HEK293 (cell line): Measurements from ENCODE around the gene CCNT2.

ENCODE experiments used
- KLF1 ChIP-seq: fragments of 450-650 bp; formaldehyde crosslinking; IDR thresholded peaks from 2 replicates; pipeline ENCODE4 v1.5.1; 2016; ENCODE audit warnings: missing biosample characterization, missing genetic modification characterization
- SP7 ChIP-seq: fragments of 450-650 bp; formaldehyde crosslinking; IDR thresholded peaks from 2 replicates; pipeline ENCODE4 v1.5.1; 2016; ENCODE audit warnings: missing biosample characterization, missing genetic modification characterization
- ZBTB48 ChIP-seq: fragments of 450-650 bp; formaldehyde crosslinking; IDR thresholded peaks from 2 replicates; pipeline ENCODE4 v1.5.1; 2016; ENCODE audit warnings: missing biosample characterization, missing genetic modification characterization
- ZBTB7A ChIP-seq: fragments of 450-650 bp; formaldehyde crosslinking; IDR thresholded peaks from 2 replicates; pipeline ENCODE4 v1.5.1; 2016; ENCODE audit warnings: low read depth, missing biosample characterization, missing genetic modification characterization
- ZNF10 ChIP-seq: fragments of 450-650 bp; formaldehyde crosslinking; IDR thresholded peaks from 2 replicates; pipeline ENCODE4 v1.5.1; 2017; ENCODE audit warnings: missing biosample characterization, missing genetic modification characterization
- ZNF157 ChIP-seq: fragments of 450-650 bp; formaldehyde crosslinking; IDR thresholded peaks from 2 replicates; pipeline ENCODE4 v1.5.1; 2016; ENCODE audit warnings: missing biosample characterization, missing genetic modification characterization
- ZNF335 ChIP-seq: fragments of 450-650 bp; formaldehyde crosslinking; conservative IDR thresholded peaks from 2 replicates; pipeline ENCODE4 v1.5.1; 2016; ENCODE audit warnings: missing biosample characterization, missing genetic modification characterization
- ZNF48 ChIP-seq: fragments of 450-650 bp; formaldehyde crosslinking; IDR thresholded peaks from 2 replicates; pipeline ENCODE4 v1.5.1; 2016; ENCODE audit warnings: missing biosample characterization, missing genetic modification characterization
- ZNF501 ChIP-seq: fragments of 450-650 bp; formaldehyde crosslinking; IDR thresholded peaks from 2 replicates; pipeline ENCODE4 v1.5.1; 2016; ENCODE audit warnings: missing biosample characterization, missing genetic modification characterization
- ZNF514 ChIP-seq: fragments of 450-650 bp; formaldehyde crosslinking; IDR thresholded peaks from 2 replicates; pipeline ENCODE4 v1.5.1; 2016; ENCODE audit warnings: missing biosample characterization, missing genetic modification characterization
- ZNF544 ChIP-seq: fragments of 450-650 bp; formaldehyde crosslinking; IDR thresholded peaks from 2 replicates; pipeline ENCODE4 v1.5.0; 2017; ENCODE audit warnings: missing biosample characterization, missing genetic modification characterization
- ZNF560 ChIP-seq: fragments of 450-650 bp; formaldehyde crosslinking; IDR thresholded peaks from 2 replicates; pipeline ENCODE4 v1.5.1; 2017; ENCODE audit warnings: missing biosample characterization, missing genetic modification characterization, borderline replicate concordance
- ZNF571 ChIP-seq: fragments of 450-650 bp; formaldehyde crosslinking; IDR thresholded peaks from 2 replicates; pipeline ENCODE4 v1.5.0; 2017; ENCODE audit warnings: missing biosample characterization, missing genetic modification characterization
- ZNF585B ChIP-seq: fragments of 450-650 bp; formaldehyde crosslinking; IDR thresholded peaks from 2 replicates; pipeline ENCODE4 v1.5.1; 2016; ENCODE audit warnings: missing biosample characterization, missing genetic modification characterization
- ZNF629 ChIP-seq: fragments of 450-650 bp; formaldehyde crosslinking; IDR thresholded peaks from 2 replicates; pipeline ENCODE4 v1.5.1; 2017; ENCODE audit warnings: missing biosample characterization, missing genetic modification characterization
- ZNF660 ChIP-seq: fragments of 450-650 bp; IDR thresholded peaks from 2 replicates; pipeline ENCODE4 v1.5.1; 2018; ENCODE audit warnings: missing biosample characterization, mild to moderate bottlenecking, missing genetic modification characterization
- ZNF670 ChIP-seq: fragments of 450-650 bp; formaldehyde crosslinking; IDR thresholded peaks from 2 replicates; pipeline ENCODE4 v1.5.1; 2016; ENCODE audit warnings: missing biosample characterization, missing genetic modification characterization, low read depth
- TF ChIP-seq, protein P1 (sequence below): fragments of 450-650 bp; formaldehyde crosslinking; IDR thresholded peaks from 2 replicates; pipeline ENCODE4 v1.5.1; 2016; ENCODE audit warnings: missing biosample characterization, missing genetic modification characterization
- TF ChIP-seq, protein P2 (sequence below): fragments of 450-650 bp; formaldehyde crosslinking; IDR thresholded peaks from 2 replicates; pipeline ENCODE4 v1.5.1; 2016; ENCODE audit warnings: missing biosample characterization, missing genetic modification characterization
- TF ChIP-seq, protein P3 (sequence below): fragments of 450-650 bp; formaldehyde crosslinking; IDR thresholded peaks from 2 replicates; pipeline ENCODE4 v1.5.1; 2017; ENCODE audit warnings: missing biosample characterization, missing genetic modification characterization
- TF ChIP-seq, protein P4 (sequence below): fragments of 450-650 bp; formaldehyde crosslinking; IDR thresholded peaks from 2 replicates; pipeline ENCODE4 v1.5.1; 2016; ENCODE audit warnings: missing biosample characterization, missing genetic modification characterization
- TF ChIP-seq, protein P5 (sequence below): fragments of 450-650 bp; IDR thresholded peaks from 2 replicates; pipeline ENCODE4 v1.5.1; 2018; ENCODE audit warnings: missing biosample characterization, mild to moderate bottlenecking, missing genetic modification characterization
- TF ChIP-seq, protein P6 (sequence below): fragments of 450-650 bp; formaldehyde crosslinking; IDR thresholded peaks from 2 replicates; pipeline ENCODE4 v1.5.1; 2016; ENCODE audit warnings: missing biosample characterization, missing genetic modification characterization

CCNT2 gene

DNA sequence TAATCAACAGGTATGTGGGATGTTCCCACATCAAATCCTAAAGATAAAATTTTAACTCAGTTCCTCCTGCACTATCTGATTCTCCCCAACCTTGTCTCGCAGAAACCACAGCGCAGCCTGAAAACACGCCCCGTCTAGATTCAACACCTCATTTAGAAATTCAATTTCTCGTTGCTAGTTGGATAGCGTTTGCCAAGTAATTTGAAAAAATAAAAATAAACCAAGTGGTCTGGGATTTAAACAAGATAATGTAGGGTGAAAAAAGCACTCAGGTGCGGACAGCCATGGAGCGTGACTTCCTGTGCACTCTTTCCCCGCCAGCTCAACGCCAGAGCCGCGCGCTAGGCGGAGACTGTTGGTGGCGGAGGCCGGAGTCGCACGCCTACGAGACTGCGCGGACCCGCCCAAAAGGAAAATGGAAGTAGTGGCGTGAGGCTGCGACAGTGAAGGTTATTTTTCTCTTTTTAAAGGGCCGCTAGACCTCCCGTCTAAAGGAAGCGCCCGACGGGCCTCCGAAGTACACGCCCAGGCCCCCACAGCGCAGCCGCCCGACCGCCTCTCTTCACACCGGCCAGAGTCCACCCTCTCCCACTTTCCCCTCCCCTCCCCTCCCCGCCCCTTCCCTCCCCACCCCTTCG lies 615 bp upstream of the CCNT2 start (continued):
- TF ChIP-seq ZNF670 (tag by site-specific recombination) (no peak), ZNF10 (tag by site-specific recombination) (no peak), ZNF157 (tag by site-specific recombination) (no peak), ZNF544 (tag by site-specific recombination) (no peak), ZNF501 (tag by site-specific recombination) (peak; percentile 77; the same call in 1 of the 2 replicates), ZNF571 (tag by site-specific recombination) (no peak), ZNF335 (peak; percentile 81), ZNF585B (tag by site-specific recombination) (no peak), ZNF629 (tag by site-specific recombination) (no peak), ZBTB48 (tag by site-specific recombination) (no peak), SP7 (tag by site-specific recombination) (peak; percentile 28; the same call in 1 of the 2 replicates), KLF1 (tag by site-specific recombination) (no peak; the same call in 1 of the 2 replicates), ZNF514 (tag by site-specific recombination) (no peak), ZBTB7A (tag by site-specific recombination) (no peak), ZNF560 (no peak), ZNF48 (tag by site-specific recombination) (no peak), ZNF660 (tag by site-specific recombination) (peak; percentile 38; the same call in 1 of the 2 replicates)
- TF ChIP-seq, protein P1, sequence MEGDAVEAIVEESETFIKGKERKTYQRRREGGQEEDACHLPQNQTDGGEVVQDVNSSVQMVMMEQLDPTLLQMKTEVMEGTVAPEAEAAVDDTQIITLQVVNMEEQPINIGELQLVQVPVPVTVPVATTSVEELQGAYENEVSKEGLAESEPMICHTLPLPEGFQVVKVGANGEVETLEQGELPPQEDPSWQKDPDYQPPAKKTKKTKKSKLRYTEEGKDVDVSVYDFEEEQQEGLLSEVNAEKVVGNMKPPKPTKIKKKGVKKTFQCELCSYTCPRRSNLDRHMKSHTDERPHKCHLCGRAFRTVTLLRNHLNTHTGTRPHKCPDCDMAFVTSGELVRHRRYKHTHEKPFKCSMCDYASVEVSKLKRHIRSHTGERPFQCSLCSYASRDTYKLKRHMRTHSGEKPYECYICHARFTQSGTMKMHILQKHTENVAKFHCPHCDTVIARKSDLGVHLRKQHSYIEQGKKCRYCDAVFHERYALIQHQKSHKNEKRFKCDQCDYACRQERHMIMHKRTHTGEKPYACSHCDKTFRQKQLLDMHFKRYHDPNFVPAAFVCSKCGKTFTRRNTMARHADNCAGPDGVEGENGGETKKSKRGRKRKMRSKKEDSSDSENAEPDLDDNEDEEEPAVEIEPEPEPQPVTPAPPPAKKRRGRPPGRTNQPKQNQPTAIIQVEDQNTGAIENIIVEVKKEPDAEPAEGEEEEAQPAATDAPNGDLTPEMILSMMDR (tag by site-specific recombination), result peak; percentile 53
- TF ChIP-seq, protein P2, sequence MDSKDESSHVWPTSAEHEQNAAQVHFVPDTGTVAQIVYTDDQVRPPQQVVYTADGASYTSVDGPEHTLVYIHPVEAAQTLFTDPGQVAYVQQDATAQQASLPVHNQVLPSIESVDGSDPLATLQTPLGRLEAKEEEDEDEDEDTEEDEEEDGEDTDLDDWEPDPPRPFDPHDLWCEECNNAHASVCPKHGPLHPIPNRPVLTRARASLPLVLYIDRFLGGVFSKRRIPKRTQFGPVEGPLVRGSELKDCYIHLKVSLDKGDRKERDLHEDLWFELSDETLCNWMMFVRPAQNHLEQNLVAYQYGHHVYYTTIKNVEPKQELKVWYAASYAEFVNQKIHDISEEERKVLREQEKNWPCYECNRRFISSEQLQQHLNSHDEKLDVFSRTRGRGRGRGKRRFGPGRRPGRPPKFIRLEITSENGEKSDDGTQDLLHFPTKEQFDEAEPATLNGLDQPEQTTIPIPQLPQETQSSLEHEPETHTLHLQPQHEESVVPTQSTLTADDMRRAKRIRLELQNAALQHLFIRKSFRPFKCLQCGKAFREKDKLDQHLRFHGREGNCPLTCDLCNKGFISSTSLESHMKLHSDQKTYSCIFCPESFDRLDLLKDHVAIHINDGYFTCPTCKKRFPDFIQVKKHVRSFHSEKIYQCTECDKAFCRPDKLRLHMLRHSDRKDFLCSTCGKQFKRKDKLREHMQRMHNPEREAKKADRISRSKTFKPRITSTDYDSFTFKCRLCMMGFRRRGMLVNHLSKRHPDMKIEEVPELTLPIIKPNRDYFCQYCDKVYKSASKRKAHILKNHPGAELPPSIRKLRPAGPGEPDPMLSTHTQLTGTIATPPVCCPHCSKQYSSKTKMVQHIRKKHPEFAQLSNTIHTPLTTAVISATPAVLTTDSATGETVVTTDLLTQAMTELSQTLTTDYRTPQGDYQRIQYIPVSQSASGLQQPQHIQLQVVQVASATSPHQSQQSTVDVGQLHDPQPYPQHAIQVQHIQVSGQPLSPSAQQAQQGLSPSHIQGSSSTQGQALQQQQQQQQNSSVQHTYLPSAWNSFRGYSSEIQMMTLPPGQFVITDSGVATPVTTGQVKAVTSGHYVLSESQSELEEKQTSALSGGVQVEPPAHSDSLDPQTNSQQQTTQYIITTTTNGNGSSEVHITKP (tag by site-specific recombination), result peak; percentile 67
- TF ChIP-seq, protein P3, sequence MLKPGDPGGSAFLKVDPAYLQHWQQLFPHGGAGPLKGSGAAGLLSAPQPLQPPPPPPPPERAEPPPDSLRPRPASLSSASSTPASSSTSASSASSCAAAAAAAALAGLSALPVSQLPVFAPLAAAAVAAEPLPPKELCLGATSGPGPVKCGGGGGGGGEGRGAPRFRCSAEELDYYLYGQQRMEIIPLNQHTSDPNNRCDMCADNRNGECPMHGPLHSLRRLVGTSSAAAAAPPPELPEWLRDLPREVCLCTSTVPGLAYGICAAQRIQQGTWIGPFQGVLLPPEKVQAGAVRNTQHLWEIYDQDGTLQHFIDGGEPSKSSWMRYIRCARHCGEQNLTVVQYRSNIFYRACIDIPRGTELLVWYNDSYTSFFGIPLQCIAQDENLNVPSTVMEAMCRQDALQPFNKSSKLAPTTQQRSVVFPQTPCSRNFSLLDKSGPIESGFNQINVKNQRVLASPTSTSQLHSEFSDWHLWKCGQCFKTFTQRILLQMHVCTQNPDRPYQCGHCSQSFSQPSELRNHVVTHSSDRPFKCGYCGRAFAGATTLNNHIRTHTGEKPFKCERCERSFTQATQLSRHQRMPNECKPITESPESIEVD (tag by site-specific recombination), result 0 out of 2 replicates have a peak, but pooled peaks have one; percentile 16
- TF ChIP-seq, protein P4, sequence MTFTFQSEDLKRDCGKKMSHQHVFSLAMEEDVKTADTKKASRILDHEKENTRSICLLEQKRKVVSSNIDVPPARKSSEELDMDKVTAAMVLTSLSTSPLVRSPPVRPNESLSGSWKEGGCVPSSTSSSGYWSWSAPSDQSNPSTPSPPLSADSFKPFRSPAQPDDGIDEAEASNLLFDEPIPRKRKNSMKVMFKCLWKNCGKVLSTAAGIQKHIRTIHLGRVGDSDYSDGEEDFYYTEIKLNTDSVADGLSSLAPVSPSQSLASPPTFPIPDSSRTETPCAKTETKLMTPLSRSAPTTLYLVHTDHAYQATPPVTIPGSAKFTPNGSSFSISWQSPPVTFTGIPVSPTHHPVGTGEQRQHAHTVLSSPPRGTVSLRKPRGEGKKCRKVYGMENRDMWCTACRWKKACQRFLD (tag by site-specific recombination), result no peak
- TF ChIP-seq, protein P5, sequence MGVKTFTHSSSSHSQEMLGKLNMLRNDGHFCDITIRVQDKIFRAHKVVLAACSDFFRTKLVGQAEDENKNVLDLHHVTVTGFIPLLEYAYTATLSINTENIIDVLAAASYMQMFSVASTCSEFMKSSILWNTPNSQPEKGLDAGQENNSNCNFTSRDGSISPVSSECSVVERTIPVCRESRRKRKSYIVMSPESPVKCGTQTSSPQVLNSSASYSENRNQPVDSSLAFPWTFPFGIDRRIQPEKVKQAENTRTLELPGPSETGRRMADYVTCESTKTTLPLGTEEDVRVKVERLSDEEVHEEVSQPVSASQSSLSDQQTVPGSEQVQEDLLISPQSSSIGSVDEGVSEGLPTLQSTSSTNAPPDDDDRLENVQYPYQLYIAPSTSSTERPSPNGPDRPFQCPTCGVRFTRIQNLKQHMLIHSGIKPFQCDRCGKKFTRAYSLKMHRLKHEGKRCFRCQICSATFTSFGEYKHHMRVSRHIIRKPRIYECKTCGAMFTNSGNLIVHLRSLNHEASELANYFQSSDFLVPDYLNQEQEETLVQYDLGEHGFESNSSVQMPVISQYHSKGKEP (tag by site-specific recombination), result no peak
- TF ChIP-seq, protein P6, sequence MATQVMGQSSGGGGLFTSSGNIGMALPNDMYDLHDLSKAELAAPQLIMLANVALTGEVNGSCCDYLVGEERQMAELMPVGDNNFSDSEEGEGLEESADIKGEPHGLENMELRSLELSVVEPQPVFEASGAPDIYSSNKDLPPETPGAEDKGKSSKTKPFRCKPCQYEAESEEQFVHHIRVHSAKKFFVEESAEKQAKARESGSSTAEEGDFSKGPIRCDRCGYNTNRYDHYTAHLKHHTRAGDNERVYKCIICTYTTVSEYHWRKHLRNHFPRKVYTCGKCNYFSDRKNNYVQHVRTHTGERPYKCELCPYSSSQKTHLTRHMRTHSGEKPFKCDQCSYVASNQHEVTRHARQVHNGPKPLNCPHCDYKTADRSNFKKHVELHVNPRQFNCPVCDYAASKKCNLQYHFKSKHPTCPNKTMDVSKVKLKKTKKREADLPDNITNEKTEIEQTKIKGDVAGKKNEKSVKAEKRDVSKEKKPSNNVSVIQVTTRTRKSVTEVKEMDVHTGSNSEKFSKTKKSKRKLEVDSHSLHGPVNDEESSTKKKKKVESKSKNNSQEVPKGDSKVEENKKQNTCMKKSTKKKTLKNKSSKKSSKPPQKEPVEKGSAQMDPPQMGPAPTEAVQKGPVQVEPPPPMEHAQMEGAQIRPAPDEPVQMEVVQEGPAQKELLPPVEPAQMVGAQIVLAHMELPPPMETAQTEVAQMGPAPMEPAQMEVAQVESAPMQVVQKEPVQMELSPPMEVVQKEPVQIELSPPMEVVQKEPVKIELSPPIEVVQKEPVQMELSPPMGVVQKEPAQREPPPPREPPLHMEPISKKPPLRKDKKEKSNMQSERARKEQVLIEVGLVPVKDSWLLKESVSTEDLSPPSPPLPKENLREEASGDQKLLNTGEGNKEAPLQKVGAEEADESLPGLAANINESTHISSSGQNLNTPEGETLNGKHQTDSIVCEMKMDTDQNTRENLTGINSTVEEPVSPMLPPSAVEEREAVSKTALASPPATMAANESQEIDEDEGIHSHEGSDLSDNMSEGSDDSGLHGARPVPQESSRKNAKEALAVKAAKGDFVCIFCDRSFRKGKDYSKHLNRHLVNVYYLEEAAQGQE (tag by site-specific recombination), result no peak
